M059J (cell line): ENCODE data around the gene INPP5E. TPM values are rescaled to one million over a fixed set of nuclear protein-coding genes. Genes with fewer than 3 reads are reported as not detected.

Source experiments
- DNase-seq: peaks from one replicate; pipeline ENCODE4 v3.0.0-alpha.2; 2012; ENCODE audit warnings: low read depth
- total RNA-seq: library from RNA; depleted of rRNA; stranded (reverse); fragments of >200 nt; shearing (Covaris generic); gene quantifications from 2 replicates; pipeline ENCODE4 v1.2.3, GENCODE V29; 2014

INPP5E gene
- total RNA-seq, 1 experiment from 2014 or later = 7.6 TPM

GRCh38 chr9:136474021-136474640 is 34.5 kb upstream of the INPP5E start:
- DNase-seq = no peak

GRCh38 chr9:136473354-136473721 is 33.7 kb upstream of the INPP5E start:
- DNase-seq = no peak

GRCh38 chr9:136472640-136473353 is 33.2 kb upstream of the INPP5E start:
- DNase-seq = no peak

- no peak for DNase-seq
These were observed 32.3 kb upstream of the INPP5E start for GRCh38 chr9:136471802-136472487.

- no peak for DNase-seq
These were observed 31.3 kb upstream of the INPP5E start for GRCh38 chr9:136470792-136471469.

GRCh38 chr9:136470356-136470755 is 30.7 kb upstream of the INPP5E start:
- no peak for DNase-seq

- no peak for DNase-seq
These were observed 28.1 kb upstream of the INPP5E start for GRCh38 chr9:136467766-136468165.

- no peak for DNase-seq
These were observed 26.5 kb upstream of the INPP5E start for GRCh38 chr9:136466155-136466541.

- no peak for DNase-seq
These were observed 26.0 kb upstream of the INPP5E start for GRCh38 chr9:136465500-136466154.

GRCh38 chr9:136464241-136464640 is 24.6 kb upstream of the INPP5E start:
- no peak for DNase-seq

GRCh38 chr9:136463578-136463977 is 23.9 kb upstream of the INPP5E start:
- no peak for DNase-seq

- no peak for DNase-seq
These were observed 23.0 kb upstream of the INPP5E start for GRCh38 chr9:136462664-136463063.

- DNase-seq = no peak
These were observed 21.2 kb upstream of the INPP5E start for GRCh38 chr9:136460772-136461325.

- no peak for DNase-seq
These were observed 19.8 kb upstream of the INPP5E start for GRCh38 chr9:136459425-136459824.

GRCh38 chr9:136457326-136457725 is 17.7 kb upstream of the INPP5E start:
- no peak for DNase-seq

- no peak for DNase-seq
These were observed 16.6 kb upstream of the INPP5E start for GRCh38 chr9:136456258-136456657.

- DNase-seq = no peak
These were observed 15.7 kb upstream of the INPP5E start for GRCh38 chr9:136455043-136456002.

- DNase-seq = no peak
These were observed 14.6 kb upstream of the INPP5E start for GRCh38 chr9:136454026-136454796.

GRCh38 chr9:136453326-136453725 is 13.7 kb upstream of the INPP5E start:
- DNase-seq = no peak
